BE2C (cell line): ENCODE results near the gene PLK3.

Experiments used
- DNase-seq: peaks from one replicate; pipeline ENCODE4 v3.0.0-alpha.2; 2020
- H3K27me3 ChIP-seq: fragments of 250-450 bp; sonication (Bioruptor Pico); 2 replicates; pipeline ENCODE4 v1.5.1; 2020; ENCODE audit warnings: mild to moderate bottlenecking
- H3K36me3 ChIP-seq: fragments of 250-450 bp; sonication (Bioruptor Pico); 2 replicates; pipeline ENCODE4 v1.5.1; 2020; ENCODE audit warnings: mild to moderate bottlenecking
- H3K4me1 ChIP-seq: fragments of 250-450 bp; sonication (Bioruptor Pico); 2 replicates; pipeline ENCODE4 v1.5.1; 2020
- H3K4me3 ChIP-seq: 2 replicates; pipeline ENCODE4 v1.5.1; 2011; ENCODE audit warnings: low read depth, low read length
- H3K9me3 ChIP-seq: fragments of 250-450 bp; sonication (Bioruptor Pico); 2 replicates; pipeline ENCODE4 v1.5.1; 2020
- TF ChIP-seq, protein P1 (sequence below): IDR thresholded peaks from 2 replicates; pipeline ENCODE4 v1.5.1; 2012; ENCODE audit warnings: mild to moderate bottlenecking, low read depth, low read length

PLK3 gene

DNA sequence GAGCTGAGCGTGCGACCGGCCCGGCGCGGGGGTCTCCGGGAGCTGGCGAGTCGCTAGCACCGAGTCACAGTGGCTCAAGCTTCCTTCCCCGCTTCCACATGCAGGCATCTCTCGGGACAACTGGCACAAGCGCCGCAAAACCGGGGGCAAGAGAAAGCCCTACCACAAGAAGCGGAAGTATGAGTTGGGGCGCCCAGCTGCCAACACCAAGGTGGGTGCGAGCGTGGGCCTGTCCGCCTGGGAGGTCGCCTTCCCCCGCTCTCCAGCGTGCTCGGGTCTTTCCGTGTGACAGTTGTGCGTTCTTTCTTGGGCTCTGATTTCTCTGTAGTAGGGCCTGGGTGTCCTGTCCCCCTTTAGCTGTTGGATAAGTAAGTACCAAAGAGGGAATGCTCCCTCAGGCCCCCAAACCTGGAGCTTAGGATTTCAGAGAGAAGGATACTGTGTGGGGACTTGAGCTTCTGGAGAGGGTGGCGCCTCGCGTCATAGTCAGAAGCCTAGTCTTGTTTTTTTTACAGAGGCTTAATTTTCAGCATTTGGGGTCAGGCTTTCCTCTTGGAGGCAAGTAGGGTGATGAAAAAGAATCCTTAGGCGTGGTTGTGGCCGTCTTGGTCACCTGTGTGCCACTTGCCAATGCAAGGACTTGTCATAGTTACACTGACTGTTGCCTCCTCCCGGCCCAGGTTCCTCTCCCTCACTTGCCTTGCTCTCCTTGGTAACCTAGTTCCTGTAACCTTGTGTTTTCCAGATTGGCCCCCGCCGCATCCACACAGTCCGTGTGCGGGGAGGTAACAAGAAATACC is 24.0 kb upstream of the PLK3 start:
- peak overlapping the region; percentile 89 for H3K4me3 ChIP-seq

GRCh38 chr1:44776730-44777068 is 23.5 kb upstream of the PLK3 start:
- H3K4me1 ChIP-seq: no peaks in the 10 kb centered on the region
- no peak for DNase-seq
- no peaks in the 10 kb centered on the region for H3K9me3 ChIP-seq
- H3K4me3 ChIP-seq: peak overlapping the region; percentile 89
- no peaks in the 10 kb centered on the region for H3K27me3 ChIP-seq
- TF ChIP-seq, protein P1, sequence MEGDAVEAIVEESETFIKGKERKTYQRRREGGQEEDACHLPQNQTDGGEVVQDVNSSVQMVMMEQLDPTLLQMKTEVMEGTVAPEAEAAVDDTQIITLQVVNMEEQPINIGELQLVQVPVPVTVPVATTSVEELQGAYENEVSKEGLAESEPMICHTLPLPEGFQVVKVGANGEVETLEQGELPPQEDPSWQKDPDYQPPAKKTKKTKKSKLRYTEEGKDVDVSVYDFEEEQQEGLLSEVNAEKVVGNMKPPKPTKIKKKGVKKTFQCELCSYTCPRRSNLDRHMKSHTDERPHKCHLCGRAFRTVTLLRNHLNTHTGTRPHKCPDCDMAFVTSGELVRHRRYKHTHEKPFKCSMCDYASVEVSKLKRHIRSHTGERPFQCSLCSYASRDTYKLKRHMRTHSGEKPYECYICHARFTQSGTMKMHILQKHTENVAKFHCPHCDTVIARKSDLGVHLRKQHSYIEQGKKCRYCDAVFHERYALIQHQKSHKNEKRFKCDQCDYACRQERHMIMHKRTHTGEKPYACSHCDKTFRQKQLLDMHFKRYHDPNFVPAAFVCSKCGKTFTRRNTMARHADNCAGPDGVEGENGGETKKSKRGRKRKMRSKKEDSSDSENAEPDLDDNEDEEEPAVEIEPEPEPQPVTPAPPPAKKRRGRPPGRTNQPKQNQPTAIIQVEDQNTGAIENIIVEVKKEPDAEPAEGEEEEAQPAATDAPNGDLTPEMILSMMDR: no peak
- peaks cover 46% of the 10 kb centered on the region for H3K36me3 ChIP-seq

More for the DNA sequence above, 24.0 kb upstream of the PLK3 start:
- TF ChIP-seq, protein P1: no peak
- Histone ChIP-seq H3K36me3 (peaks cover 45% of the 10 kb centered on the region), H3K4me1 (no peaks in the 10 kb centered on the region), H3K27me3 (no peaks in the 10 kb centered on the region), H3K9me3 (no peaks in the 10 kb centered on the region)
- DNase-seq: no peak

- TF ChIP-seq, protein P1: no peak
- Histone ChIP-seq H3K4me1 (no peaks in the 10 kb centered on the region), H3K4me3 (peak overlapping the region; percentile 89), H3K9me3 (no peaks in the 10 kb centered on the region), H3K27me3 (no peaks in the 10 kb centered on the region), H3K36me3 (peaks cover 46% of the 10 kb centered on the region)
- DNase-seq: no peak
Measured at GRCh38 chr1:44777547-44777946, 22.6 kb upstream of the PLK3 start.

GRCh38 chr1:44777969-44778635 is 22.1 kb upstream of the PLK3 start:
- TF ChIP-seq, protein P1: no peak
- no peaks in the 10 kb centered on the region for H3K9me3 ChIP-seq
- DNase-seq: no peak
- peak overlapping the region; percentile 89 for H3K4me3 ChIP-seq
- H3K27me3 ChIP-seq: no peaks in the 10 kb centered on the region
- peaks cover 46% of the 10 kb centered on the region for H3K36me3 ChIP-seq
- H3K4me1 ChIP-seq: no peaks in the 10 kb centered on the region

GRCh38 chr1:44778705-44779576 is 21.2 kb upstream of the PLK3 start:
- H3K4me3 ChIP-seq: no peak overlapping the region
- no peaks in the 10 kb centered on the region for H3K9me3 ChIP-seq
- H3K27me3 ChIP-seq: no peaks in the 10 kb centered on the region
- H3K4me1 ChIP-seq: no peaks in the 10 kb centered on the region
- TF ChIP-seq, protein P1: no peak
- DNase-seq: no peak
- peaks cover 46% of the 10 kb centered on the region for H3K36me3 ChIP-seq
